Activated CD4-positive, CD25-positive, alpha-beta regulatory T cell treated with anti-CD3 and anti-CD28 coated beads, Interleukin-2, amount 50 U/mL, for 72 hours (primary cell): Measurements from ENCODE around the gene FNDC4.
"Not testable (repeated sequence)": the region's sequence is repeated elsewhere in the genome, so short reads cannot be mapped to it uniquely, and the experiment has no call there.

Experiments
- DNase-seq: peaks from one replicate; pipeline ENCODE4 v3.0.0; 2021

The FNDC4 gene, protein sequence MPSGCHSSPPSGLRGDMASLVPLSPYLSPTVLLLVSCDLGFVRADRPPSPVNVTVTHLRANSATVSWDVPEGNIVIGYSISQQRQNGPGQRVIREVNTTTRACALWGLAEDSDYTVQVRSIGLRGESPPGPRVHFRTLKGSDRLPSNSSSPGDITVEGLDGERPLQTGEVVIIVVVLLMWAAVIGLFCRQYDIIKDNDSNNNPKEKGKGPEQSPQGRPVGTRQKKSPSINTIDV

DNA sequence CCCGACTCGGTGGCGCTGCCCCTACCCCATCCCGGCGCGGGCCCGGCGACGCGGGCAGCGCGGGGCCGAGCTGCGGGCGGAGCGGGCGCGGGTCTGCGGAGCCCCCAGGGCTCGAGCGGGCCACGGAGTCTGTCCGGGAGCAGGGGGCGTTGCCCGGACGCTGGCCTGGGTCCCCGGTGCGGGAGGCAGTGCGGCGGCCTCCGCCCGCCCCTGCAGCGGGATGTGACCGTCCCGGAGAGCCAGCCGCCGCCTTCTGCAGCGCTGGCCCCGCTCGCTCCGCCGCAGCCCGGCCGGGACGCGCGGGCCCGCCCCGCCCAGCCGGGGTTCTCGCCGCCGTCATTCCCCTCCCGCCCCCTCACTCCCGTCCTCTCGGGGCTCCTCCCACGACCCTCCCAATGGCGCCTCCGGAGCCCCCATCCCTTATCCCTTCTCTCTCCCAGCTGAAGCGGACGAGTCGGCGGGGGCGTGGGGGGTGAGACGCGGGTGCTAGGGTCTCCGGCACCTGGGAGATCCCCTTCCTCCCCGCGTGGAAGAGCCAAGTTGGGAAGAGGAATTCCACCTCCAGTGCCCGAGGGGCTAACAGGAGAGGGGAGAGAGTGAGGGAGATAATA, at the start of gene FNDC4:
TSS of gene FNDC4 (minus strand) at position 257 of the 611 bp plus-strand sequence. CDS start 521 bp downstream, outside the sequence.
- DNase-seq: no peak

GRCh38 chr2:27544143-27544821, 49.3 kb upstream of the FNDC4 start:
- no peak for DNase-seq

DNA sequence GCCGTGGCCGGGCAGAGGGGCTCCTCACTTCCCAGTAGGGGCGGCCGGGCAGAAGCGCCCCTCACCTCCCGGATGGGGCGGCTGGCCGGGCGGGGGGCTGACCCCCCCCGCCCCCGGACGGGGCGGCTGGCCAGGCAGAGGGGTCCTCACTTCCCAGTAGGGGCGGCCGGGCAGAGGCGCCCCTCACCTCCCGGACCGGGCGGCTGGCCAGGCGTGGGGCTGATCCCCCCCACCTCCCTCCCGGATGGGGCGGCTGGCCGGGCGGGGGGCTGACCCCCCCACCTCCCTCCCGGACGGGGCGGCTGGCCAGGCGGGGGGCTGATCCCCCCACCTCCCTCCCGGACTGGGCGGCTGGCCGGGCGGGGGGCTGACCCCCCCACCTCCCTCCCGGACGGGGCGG, 44.6 kb upstream of the FNDC4 start:
- DNase-seq: not testable (repeated sequence)

- DNase-seq: not testable (repeated sequence)
Observed at GRCh38 chr2:27538839-27539450, 43.9 kb upstream of the FNDC4 start.

DNA sequence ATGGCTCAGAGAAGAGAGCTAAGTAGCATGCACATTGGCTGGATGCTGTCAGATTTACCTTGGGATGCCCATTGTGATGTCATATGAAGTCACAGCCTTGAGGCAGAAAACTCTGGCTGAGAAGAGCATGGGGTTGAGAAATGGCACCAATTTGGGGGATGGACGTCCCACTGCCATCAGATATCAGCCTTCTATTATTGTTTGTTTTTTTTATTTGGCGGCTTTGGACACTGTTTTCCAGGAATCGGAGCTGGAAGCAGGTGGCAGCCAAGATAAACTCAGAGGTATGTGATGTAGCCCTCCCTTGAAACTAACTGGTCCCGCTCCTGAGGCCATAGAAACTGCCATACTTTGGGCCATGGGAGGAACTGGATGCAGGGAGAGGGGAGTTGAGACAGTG, 42.3 kb upstream of the FNDC4 start:
- no peak for DNase-seq

DNA sequence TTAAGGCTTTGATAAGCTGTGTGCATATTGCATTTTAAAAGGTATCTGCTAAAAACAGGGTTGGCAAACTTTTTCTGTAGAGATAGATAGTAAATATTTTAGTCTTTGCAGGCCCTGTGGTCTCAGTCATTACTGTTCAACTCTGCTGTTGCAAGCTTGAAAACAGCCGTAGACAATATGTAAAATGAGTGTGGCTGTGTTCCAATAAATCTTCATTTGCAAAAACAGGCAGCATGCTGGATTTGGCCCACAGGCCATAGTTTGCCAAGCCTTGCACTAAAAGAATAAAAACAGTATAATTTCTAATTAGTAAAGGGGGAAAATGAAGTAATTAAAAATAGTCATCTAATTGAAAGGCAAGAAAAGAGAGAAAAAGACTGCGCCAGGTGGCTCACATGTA, 37.0 kb upstream of the FNDC4 start:
- DNase-seq: no peak

GRCh38 chr2:27527182-27527581, 32.2 kb upstream of the FNDC4 start:
- DNase-seq: no peak

- no peak for DNase-seq
Observed at GRCh38 chr2:27522400-27522945, 27.5 kb upstream of the FNDC4 start.

DNA sequence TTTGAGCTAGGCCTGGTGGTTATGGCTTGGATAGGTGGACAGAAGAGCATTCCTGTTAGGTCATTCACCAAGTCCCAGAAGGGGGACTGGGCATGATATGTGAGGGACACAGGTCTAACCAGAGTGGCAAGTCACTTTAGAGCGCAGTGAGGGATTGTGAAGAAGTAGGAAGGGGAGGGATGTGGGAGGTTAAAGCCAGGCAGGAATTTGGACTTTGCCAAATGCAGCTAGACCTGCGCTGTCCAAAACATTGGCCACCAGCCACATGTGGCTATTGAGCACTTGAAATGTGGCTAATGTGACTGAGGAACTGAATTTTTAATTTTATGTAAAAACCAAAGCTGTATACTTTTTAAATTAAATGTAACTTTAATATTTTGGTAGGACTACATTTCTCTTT, 25.3 kb upstream of the FNDC4 start:
- DNase-seq: no peak

GRCh38 chr2:27518782-27519113, 23.7 kb upstream of the FNDC4 start:
- no peak for DNase-seq

GRCh38 chr2:27518113-27518781, 23.2 kb upstream of the FNDC4 start:
- no peak for DNase-seq

- DNase-seq: no peak
Observed at GRCh38 chr2:27509326-27509725, 14.3 kb upstream of the FNDC4 start.

DNA sequence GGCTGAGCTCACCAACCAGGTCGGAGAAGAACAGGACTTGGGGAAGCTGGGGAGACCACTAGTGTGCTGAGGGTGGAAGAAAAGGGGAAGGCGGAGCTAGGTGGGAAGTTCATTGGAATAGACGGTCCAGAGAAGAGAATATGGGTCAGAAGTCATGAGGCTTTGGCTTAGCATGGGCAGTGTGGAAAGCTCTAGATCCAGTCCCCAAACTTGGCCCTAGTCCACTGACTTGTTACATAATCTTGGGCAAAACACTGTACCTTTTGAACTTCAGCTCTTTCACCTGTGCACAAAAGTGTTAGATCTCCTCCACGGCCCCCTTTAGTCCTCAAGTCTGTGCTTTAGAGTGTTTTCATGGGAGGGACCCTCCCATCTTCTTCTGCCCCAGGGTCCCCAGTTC, 12.3 kb upstream of the FNDC4 start:
- DNase-seq: no peak

DNA sequence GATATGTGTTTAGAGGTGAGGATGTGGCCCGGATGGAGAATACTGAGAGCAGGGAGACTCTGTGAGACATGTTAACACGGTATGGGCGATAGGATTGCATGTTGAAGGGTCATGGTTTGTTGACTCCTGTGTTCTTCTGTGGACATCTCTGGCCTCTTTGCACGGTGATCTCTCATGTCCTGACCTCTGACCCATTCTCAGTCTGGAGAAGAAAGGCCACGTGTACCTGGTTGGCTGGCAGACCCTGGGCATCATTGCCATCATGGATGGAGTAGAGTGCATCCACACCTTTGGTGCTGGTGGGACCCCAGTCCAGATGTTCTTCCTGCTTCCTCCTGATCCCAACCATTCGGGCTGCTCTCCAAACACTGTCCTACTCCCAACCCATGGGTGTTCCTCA, 11.6 kb upstream of the FNDC4 start:
- no peak for DNase-seq

DNA sequence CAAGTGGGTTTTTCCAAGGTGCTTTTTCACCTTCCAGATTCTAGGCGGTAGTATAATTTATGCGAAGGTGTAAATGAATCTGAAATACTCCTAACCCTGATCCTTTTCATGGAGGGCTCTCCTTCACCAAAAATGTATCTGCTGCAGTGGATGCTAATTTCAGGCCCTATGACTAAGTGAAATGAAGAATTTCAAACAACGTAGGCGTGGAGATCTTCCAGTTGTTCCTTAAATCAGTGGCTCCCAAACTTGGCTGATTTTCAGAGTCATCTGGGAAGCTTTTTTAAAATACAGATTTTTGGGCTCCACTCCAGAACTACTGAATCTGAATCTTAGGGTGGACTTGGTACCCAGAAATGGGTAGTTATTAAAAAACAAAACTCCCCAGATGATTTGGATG, 7.1 kb upstream of the FNDC4 start:
- DNase-seq: no peak

DNA sequence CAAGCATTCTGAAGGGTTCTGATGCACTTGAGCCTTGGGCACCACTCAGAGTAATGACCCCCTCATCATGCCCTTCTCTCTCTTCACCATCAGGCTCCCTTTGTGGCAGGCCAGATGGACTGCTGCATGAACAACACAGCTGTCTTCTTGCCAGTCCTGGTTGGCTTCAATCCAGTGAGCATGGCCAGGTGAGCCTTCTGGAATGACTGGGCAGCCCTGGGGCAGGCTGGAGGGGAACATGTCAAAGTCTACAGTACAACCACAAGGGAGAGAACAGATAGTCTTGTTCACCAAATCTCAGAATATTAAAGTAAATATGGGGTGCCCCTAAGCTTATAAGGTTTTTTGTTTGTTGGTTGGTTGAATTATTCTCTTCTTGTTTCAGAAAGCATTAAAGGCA, 6.0 kb upstream of the FNDC4 start:
- no peak for DNase-seq

DNA sequence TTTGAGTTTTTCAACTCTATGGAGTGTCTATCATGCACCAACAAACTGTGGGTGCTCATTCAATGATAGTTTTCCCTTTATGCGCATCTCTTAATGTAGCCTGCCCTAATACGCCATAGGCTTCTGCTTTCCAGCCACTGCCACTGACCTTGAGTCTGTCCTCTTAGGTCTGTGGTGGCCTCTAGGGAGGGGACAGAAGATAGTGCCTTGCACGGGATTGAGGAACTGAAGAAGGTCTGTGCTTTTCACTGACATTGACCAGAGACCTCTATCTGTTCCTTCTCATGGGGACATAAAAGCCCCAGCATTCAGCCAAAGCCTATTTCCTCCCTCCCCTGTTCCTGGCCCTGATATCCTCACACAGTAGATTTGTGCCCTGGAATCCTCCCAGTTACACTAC, 4.0 kb upstream of the FNDC4 start:
- DNase-seq: no peak

DNA sequence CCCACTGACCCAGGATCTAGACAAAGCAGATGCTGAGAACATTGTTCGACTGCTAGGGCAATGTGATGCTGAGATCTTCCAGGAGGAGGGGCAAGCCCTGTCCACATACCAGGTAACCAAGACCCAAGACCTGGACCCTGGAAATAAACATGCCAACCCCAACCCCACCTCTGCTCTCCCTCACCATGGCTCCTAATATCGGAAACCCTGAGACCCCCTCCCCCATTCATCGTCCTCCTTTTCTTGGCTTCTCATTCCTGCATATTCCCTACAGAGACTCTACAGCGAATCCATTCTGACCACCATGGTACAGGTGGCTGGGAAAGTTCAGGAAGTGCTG, 2.3 kb upstream of the FNDC4 start:
- no peak for DNase-seq

GRCh38 chr2:27496357-27497287, 1.6 kb upstream of the FNDC4 start, which contains the start of gene GCKR:
Gene GCKR, plus strand, starts transcription at chr2:27496839. Its CDS starts 66 bp downstream, at chr2:27496905.
- no peak for DNase-seq

DNA sequence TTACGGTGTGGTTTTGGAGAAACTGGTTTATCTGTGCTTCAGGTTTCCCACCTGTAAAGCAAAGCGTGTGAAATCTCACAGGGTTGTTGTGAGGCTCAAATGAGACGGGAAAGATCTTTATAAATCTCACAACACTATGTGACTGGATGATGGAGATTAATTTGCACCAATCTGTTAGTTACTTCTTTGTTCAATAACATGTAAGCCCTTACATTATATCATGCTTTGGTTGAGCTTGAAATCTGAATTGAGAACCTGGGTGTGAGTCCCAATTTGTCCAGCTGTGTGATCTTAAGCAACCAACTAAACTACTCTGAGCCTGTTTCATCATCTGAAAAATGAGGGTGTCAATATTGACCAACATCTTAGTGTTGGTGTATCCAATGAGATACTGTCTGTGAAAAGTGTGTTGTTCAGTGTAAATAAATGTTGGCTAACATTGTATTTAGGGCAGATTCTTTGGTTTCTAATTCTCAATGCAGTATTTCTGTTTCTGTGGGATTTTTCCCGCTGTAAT, 898 bp upstream of the FNDC4 start:
- DNase-seq: no peak

- no peak for DNase-seq
Observed at GRCh38 chr2:27494284-27494943, 586 bp downstream of the FNDC4 start.
